Mucosa of gallbladder (tissue), 1 donor: ENCODE measurements around the gene COL6A2. TPM values are rescaled to one million over a fixed set of nuclear protein-coding genes. Genes with fewer than 3 reads are reported as not detected.
A peak's percentile ranks its signal among the peaks of the same experiment; 100 is the strongest.
"Not testable (repeated sequence)": the region's sequence is repeated elsewhere in the genome, so short reads cannot be mapped to it uniquely, and the experiment has no call there.

ENCODE experiments used
- DNase-seq: peaks from one replicate; pipeline ENCODE4 v3.0.0-alpha.2; 2020; ENCODE audit warnings: low spot score
- total RNA-seq: library from RNA; stranded (reverse); gene quantifications from one replicate; pipeline ENCODE4 v1.2.1, GENCODE V29; 2021
- donor health status: DM: no; HTN: no; CAD: no.

COL6A2 gene
- total RNA-seq, 1 donor from 2014 or later, result 1,004 TPM

GRCh38 chr21:46078978-46079351, 18.9 kb upstream of the COL6A2 start:
- no peak for DNase-seq

- DNase-seq, result peak; percentile 9
Measured at GRCh38 chr21:46079352-46080170, 18.4 kb upstream of the COL6A2 start.

GRCh38 chr21:46080171-46081021, 17.5 kb upstream of the COL6A2 start:
- DNase-seq, result peak; percentile 25

- DNase-seq, result no peak
Measured at GRCh38 chr21:46081022-46081861, 16.7 kb upstream of the COL6A2 start.

GRCh38 chr21:46081862-46082712, 15.8 kb upstream of the COL6A2 start:
- DNase-seq, result no peak

- no peak for DNase-seq
Measured at GRCh38 chr21:46082713-46082962, 15.3 kb upstream of the COL6A2 start.

- DNase-seq, result peak; percentile 9
Measured at GRCh38 chr21:46082963-46083790, 14.7 kb upstream of the COL6A2 start.

GRCh38 chr21:46083791-46084561, 13.9 kb upstream of the COL6A2 start:
- peak; percentile 8 for DNase-seq

GRCh38 chr21:46084709-46085108, 13.2 kb upstream of the COL6A2 start:
- DNase-seq, result no peak

GRCh38 chr21:46085259-46085658, 12.7 kb upstream of the COL6A2 start:
- DNase-seq, result not testable (repeated sequence)

GRCh38 chr21:46087641-46088040, 10.3 kb upstream of the COL6A2 start:
- no peak for DNase-seq

GRCh38 chr21:46088189-46088588, 9.7 kb upstream of the COL6A2 start:
- no peak for DNase-seq

- DNase-seq, result no peak
Measured at GRCh38 chr21:46089285-46089684, 8.6 kb upstream of the COL6A2 start.

- DNase-seq, result no peak
Measured at GRCh38 chr21:46091118-46091517, 6.8 kb upstream of the COL6A2 start.

GRCh38 chr21:46091631-46092025, 6.3 kb upstream of the COL6A2 start:
- DNase-seq, result peak; percentile 9

GRCh38 chr21:46092026-46092764, 5.7 kb upstream of the COL6A2 start:
- peak; percentile 64 for DNase-seq

GRCh38 chr21:46092811-46093667, 4.9 kb upstream of the COL6A2 start:
- peak; percentile 9 for DNase-seq
